ENCODE measurements around the gene HBEGF. TPM values are rescaled to one million over a fixed set of nuclear protein-coding genes. Genes with fewer than 3 reads are reported as not detected.

Gene HBEGF
- total RNA-seq, 1 experiment from 2014 or later = 12.3 TPM

GRCh38 chr5:140365941-140366340, 19.5 kb upstream of the HBEGF start:
- no peak overlapping the region for H3K4me2 ChIP-seq (ENCODE audit: low read length)
- H3K27ac ChIP-seq (ENCODE audit: low read depth, low read length) = no peak overlapping the region
- POLR2A ChIA-PET = interaction anchor here (1.3 kb wide), 1 partner anchor 20 kb away, joined by 4 read pairs; the partner anchor contains the start of gene HBEGF

GRCh38 chr5:140365282-140365681, 18.9 kb upstream of the HBEGF start:
- Histone ChIP-seq H3K79me2 (ENCODE audit: insufficient read depth, low read length) (no peaks in the 10 kb centered on the region), H4K20me1 (ENCODE audit: insufficient read depth) (no peaks in the 10 kb centered on the region), H3K9ac (ENCODE audit: low read length) (no peak overlapping the region), H3K4me3 (replicated peaks in 1 of 2; ENCODE audit: low read depth in 1 of 2, low read length in 2 of 2) (no peak overlapping the region), H3K36me3 (ENCODE audit: control insufficient read depth in 1 of 2, insufficient read depth in 2 of 2, low read length in 2 of 2) (no peaks in the 10 kb centered on the region), H2AFZ (ENCODE audit: low read depth, low read length, poor library complexity, severe bottlenecking) (no peak overlapping the region), H3K4me1 (ENCODE audit: control insufficient read depth in 1 of 2, insufficient read depth in 2 of 2, low read length in 2 of 2) (peaks cover 3 to 29% of the 10 kb centered on the region in 2 experiments; a peak in 3 of 4 replicates), H3K4me2 (ENCODE audit: low read length) (no peak overlapping the region), H3K9me3 (ENCODE audit: control insufficient read depth in 1 of 2, insufficient read depth in 1 of 2, low read depth in 1 of 2, low read length in 2 of 2) (no peaks in the 10 kb centered on the region), H3K27ac (ENCODE audit: low read depth, low read length) (no peak overlapping the region), H3K27me3 (ENCODE audit: insufficient read depth, low read length) (no peaks in the 10 kb centered on the region), H3K9me2 (ENCODE audit: insufficient read depth) (no peaks in the 10 kb centered on the region)
- BruUV-seq (replicated peaks) = no TSS peak
- intact Hi-C loops (cut with micrococcal nuclease) = no loop called here
- POLR2A ChIA-PET = interaction anchor here (1.3 kb wide), 1 partner anchor 19 kb away, joined by 4 read pairs; the partner anchor contains the start of gene HBEGF
- DNase-seq (ENCODE audit: low read depth, low spot score) (no peak), ATAC-seq (no peak)
- RAD21 ChIA-PET (ENCODE audit: low non-redundant PET in 1 of 2, low total read pairs in 2 of 2, uncharacterized antibody in 2 of 2, unreplicated experiment in 2 of 2) = no interaction called here
- TF ChIP-seq, protein P1, sequence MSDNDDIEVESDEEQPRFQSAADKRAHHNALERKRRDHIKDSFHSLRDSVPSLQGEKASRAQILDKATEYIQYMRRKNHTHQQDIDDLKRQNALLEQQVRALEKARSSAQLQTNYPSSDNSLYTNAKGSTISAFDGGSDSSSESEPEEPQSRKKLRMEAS (IDR thresholded peaks at IDR 0.05) = no peak
- TF ChIP-seq, protein P2, sequence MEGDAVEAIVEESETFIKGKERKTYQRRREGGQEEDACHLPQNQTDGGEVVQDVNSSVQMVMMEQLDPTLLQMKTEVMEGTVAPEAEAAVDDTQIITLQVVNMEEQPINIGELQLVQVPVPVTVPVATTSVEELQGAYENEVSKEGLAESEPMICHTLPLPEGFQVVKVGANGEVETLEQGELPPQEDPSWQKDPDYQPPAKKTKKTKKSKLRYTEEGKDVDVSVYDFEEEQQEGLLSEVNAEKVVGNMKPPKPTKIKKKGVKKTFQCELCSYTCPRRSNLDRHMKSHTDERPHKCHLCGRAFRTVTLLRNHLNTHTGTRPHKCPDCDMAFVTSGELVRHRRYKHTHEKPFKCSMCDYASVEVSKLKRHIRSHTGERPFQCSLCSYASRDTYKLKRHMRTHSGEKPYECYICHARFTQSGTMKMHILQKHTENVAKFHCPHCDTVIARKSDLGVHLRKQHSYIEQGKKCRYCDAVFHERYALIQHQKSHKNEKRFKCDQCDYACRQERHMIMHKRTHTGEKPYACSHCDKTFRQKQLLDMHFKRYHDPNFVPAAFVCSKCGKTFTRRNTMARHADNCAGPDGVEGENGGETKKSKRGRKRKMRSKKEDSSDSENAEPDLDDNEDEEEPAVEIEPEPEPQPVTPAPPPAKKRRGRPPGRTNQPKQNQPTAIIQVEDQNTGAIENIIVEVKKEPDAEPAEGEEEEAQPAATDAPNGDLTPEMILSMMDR (IDR thresholded peaks at IDR 0.05 in 2 of 3, conservative IDR thresholded peaks at IDR 0.05 in 1 of 3; ENCODE audit: borderline replicate concordance in 1 of 3, insufficient read depth in 1 of 3, low read depth in 2 of 3, low read length in 2 of 3) = no peak
- TF ChIP-seq YY1 (IDR thresholded peaks at IDR 0.05; ENCODE audit: extremely low read depth, insufficient replicate concordance, low read depth, low read length) (no peak), EZH2phosphoT487 (IDR thresholded peaks at IDR 0.05; ENCODE audit: borderline replicate concordance) (no peak), POLR2A (IDR thresholded peaks at IDR 0.05; ENCODE audit: borderline replicate concordance, extremely low read depth, insufficient read depth, insufficient read length) (no peak)
- CTCF ChIA-PET = interaction anchor here (1.1 to 2.6 kb wide), 3 partner anchors 8 to 122 kb away, joined by 3 to 28 read pairs (median 26); partner anchors contain the start of gene HBEGF

More at GRCh38 chr5:140365941-140366340, 19.5 kb upstream of the HBEGF start:
- H3K4me3 ChIP-seq (replicated peaks in 1 of 2; ENCODE audit: low read depth in 1 of 2, low read length in 2 of 2) = no peak overlapping the region
- H3K79me2 ChIP-seq (ENCODE audit: insufficient read depth, low read length) = no peaks in the 10 kb centered on the region
- TF ChIP-seq SP1 (IDR thresholded peaks at IDR 0.05; ENCODE audit: low read depth) (no peak), POLR2A (IDR thresholded peaks at IDR 0.05; ENCODE audit: borderline replicate concordance, extremely low read depth, insufficient read depth, insufficient read length) (no peak), CBX3 (IDR thresholded peaks at IDR 0.05; ENCODE audit: low read depth) (no peak), CEBPB (IDR thresholded peaks at IDR 0.05; ENCODE audit: low read depth) (no peak), EGR1 (IDR thresholded peaks at IDR 0.05; ENCODE audit: low read depth) (no peak), JUND (IDR thresholded peaks at IDR 0.05) (no peak), POLR2AphosphoS5 (IDR thresholded peaks at IDR 0.05; ENCODE audit: low read depth, low read length) (no peak), ELF1 (IDR thresholded peaks at IDR 0.05; ENCODE audit: borderline replicate concordance, low read depth) (no peak), EZH2phosphoT487 (IDR thresholded peaks at IDR 0.05; ENCODE audit: borderline replicate concordance) (no peak), RAD21 (IDR thresholded peaks at IDR 0.05; ENCODE audit: low read depth) (no peak), YY1 (IDR thresholded peaks at IDR 0.05; ENCODE audit: extremely low read depth, insufficient replicate concordance, low read depth, low read length) (no peak)
- no peaks in the 10 kb centered on the region for H4K20me1 ChIP-seq (ENCODE audit: insufficient read depth)
- H3K9me3 ChIP-seq (ENCODE audit: control insufficient read depth in 1 of 2, insufficient read depth in 1 of 2, low read depth in 1 of 2, low read length in 2 of 2) = no peaks in the 10 kb centered on the region
- peaks cover 3 to 29% of the 10 kb centered on the region in 2 experiments; a peak in 3 of 4 replicates for H3K4me1 ChIP-seq (ENCODE audit: control insufficient read depth in 1 of 2, insufficient read depth in 2 of 2, low read length in 2 of 2)
- no TSS peak for BruUV-seq (replicated peaks)
- intact Hi-C loops (cut with micrococcal nuclease) = no loop called here
- H3K9me2 ChIP-seq (ENCODE audit: insufficient read depth) = no peaks in the 10 kb centered on the region
- H2AFZ ChIP-seq (ENCODE audit: low read depth, low read length, poor library complexity, severe bottlenecking) = no peak overlapping the region
- no peaks in the 10 kb centered on the region for H3K36me3 ChIP-seq (ENCODE audit: control insufficient read depth in 1 of 2, insufficient read depth in 2 of 2, low read length in 2 of 2)
- ChIA-PET RAD21 (ENCODE audit: low non-redundant PET in 1 of 2, low total read pairs in 2 of 2, uncharacterized antibody in 2 of 2, unreplicated experiment in 2 of 2) (no interaction called here), CTCF (interaction anchor here (1.1 to 1.9 kb wide), 2 partner anchors 20 to 354 kb away, joined by 3 to 4 read pairs; partner anchors contain the start of gene HBEGF)
- no peak for ATAC-seq
- no peak overlapping the region for H3K9ac ChIP-seq (ENCODE audit: low read length)
- H3K27me3 ChIP-seq (ENCODE audit: insufficient read depth, low read length) = no peaks in the 10 kb centered on the region
- DNase-seq (ENCODE audit: low read depth, low spot score) = no peak
